SK-MEL-5 (cell line): ENCODE results near the gene BLOC1S1. TPM values are rescaled to one million over a fixed set of nuclear protein-coding genes. Genes with fewer than 3 reads are reported as not detected.

Source experiments
- DNase-seq: peaks from one replicate; pipeline ENCODE4 v3.0.0-alpha.2; 2016; ENCODE audit warnings: low read depth, low spot score
- in situ Hi-C: cut with HindIII; loops from 2 replicates; pipeline ENCODE4 v1.10.0; 2016; ENCODE audit warnings: low sequenced_read_pairs, high pct_unique_total_duplicates, low pct_unique_long_range_greater_than_20kb
- total RNA-seq: library from RNA; depleted of rRNA; stranded (reverse); fragments of >200 nt; shearing (Covaris generic); gene quantifications from 2 replicates; pipeline ENCODE4 v1.2.3, GENCODE V29; 2014

BLOC1S1 gene
- total RNA-seq, 1 experiment from 2014 or later, result 119 TPM

DNA sequence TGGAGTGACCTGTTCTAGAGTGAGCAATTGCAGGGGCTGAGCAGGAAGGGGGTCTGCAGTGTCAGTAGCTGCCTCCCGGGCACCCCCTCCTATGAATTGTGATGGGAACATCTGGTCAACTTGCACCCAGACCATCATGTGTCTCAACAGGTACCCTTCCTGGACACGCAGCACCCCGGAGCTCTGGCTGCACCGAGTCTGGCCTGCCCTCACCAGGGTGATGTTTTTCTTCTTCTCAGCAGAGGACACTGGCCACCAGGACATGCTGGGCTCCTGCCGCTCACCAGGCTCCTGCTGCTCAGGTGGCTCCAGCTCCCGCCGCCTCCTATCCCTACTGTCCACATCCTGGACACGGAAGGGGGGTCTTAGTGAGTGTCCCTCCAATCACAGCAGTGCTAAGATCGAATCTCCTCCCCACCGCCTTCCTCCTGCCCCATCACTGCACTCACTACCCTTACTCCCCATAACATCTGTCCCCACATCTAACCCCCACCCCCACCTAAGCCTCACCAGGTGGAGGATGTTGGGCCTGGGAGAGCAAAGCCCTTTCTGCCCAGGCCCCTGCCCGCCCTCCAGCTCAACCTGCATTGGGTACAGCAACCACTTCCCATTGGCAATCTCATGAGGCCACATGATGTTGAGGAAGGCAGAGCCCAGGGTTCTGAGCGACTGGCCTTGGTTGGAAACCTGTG is 23.1 kb upstream of the BLOC1S1 start:
- in situ Hi-C loops, result no loop called here
- DNase-seq, result no peak

DNA sequence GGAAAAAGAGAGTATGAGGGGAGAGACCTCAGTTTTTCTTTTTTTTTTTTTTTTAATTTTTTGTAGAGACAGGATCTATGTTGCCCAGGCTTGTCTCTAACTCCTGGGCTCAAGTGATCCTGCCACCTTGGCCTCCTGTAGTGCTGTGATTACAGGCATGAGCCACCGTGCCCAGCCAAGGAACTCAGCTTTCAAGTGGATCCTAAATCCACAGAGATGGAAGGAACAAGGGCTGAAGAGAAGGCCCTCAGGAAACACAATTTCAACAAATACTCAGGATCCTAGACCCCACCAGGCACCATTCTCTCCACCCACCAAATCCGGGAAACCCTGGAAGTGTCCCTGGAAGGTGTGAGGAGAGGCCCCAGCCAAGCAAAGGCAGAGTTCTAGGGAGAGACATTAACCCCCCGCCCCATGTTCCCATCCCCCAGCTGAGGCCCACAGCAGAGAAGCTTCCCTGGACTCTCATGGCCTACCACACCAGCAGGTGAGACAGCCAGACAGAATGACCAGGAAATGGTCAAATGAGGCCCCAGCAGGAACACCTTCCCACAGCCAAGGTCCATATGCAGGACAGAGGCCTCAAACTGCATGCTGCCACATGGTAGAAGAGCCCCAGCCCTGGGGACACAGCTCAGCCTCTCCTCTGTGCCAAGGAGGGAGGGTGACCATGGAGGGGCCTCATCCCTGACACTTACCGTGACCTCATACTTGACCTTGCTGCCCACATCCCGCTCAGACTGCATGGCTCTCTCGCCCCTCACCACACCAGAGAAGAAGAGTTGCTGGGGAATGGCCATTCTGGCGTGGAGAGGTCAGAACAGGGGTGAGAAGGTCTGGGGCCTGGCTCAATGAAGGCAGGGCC is 22.3 kb upstream of the BLOC1S1 start:
- in situ Hi-C loops, result no loop called here
- no peak for DNase-seq

DNA sequence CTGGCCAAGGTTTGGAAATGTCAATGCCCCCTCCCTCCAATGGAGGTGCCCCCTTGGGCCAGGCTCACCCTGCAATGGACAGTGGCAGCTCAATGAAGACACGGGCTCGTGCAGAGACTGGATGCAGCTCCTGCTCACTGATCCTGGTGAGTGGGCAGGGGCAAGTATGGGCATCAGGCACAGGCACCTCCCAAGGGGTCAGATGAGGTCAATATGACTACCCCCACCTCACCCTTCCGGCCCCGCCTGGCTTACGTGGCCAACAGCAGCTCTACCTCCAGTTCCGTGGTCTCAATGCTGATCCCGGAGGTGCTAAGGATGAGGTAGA is 21.7 kb upstream of the BLOC1S1 start:
- in situ Hi-C loops, result no loop called here
- DNase-seq, result no peak

DNA sequence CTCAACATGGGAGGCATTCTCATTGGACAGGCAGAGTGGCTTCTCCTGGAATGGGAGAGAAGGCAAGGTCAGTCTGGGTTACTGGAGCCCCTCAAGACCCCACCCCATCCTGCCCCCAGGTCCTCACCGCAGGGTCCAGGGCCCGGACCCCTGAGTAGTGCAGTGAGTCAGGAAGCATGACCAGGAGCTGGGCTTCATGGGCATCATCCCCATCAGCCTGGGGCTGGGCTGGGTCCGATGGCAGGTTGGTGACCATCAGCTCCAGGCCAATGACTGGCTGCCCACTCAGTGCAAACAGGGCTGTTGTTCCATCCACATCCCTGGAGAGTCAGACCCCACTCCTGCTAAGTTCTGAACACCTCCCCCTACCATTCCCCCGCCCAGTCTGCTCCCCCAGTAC is 21.2 kb upstream of the BLOC1S1 start:
- in situ Hi-C loops, result no loop called here
- no peak for DNase-seq

DNA sequence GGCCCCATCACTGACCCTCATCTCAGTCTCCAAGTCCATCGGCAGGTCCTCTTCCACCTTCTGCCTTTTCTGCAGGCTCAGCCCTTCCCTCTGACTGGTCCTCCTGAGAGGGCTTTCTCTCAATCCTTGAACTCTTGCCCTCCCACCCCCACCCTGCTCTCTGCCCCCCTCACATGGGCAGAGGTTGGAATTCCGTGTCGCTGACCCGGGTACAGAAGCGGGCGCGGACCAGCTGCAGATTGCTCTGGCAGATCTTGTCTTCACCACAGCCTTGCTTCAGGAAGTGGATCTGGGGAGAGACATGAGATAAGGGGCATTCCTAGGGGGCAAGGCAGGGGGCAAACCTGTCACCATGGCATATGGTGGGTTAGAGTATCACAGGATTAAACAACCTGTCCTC is 20.5 kb upstream of the BLOC1S1 start:
- in situ Hi-C loops, result no loop called here

DNA sequence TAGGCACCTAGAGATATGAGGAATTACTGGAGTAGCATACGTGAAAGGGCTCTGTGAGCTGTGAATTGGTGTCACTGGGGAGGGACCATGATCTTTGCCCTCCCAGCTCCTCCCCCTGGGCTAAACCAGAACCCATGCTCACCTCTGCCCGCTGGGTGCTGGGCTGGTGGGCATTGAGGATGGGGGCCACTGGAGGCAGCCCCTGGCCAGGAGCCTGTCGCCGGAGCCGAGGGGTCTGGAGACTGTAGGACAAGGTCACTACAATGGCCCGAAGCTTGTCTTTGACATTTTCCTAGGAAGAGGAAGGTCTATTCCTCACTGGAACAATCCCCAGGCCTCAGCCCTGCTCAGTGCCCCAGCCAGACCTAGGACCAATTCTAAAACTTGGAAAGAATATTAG is 19.7 kb upstream of the BLOC1S1 start:
- in situ Hi-C loops, result no loop called here
- DNase-seq, result no peak

More for the DNA sequence above, 20.5 kb upstream of the BLOC1S1 start:
- no peak for DNase-seq

DNA sequence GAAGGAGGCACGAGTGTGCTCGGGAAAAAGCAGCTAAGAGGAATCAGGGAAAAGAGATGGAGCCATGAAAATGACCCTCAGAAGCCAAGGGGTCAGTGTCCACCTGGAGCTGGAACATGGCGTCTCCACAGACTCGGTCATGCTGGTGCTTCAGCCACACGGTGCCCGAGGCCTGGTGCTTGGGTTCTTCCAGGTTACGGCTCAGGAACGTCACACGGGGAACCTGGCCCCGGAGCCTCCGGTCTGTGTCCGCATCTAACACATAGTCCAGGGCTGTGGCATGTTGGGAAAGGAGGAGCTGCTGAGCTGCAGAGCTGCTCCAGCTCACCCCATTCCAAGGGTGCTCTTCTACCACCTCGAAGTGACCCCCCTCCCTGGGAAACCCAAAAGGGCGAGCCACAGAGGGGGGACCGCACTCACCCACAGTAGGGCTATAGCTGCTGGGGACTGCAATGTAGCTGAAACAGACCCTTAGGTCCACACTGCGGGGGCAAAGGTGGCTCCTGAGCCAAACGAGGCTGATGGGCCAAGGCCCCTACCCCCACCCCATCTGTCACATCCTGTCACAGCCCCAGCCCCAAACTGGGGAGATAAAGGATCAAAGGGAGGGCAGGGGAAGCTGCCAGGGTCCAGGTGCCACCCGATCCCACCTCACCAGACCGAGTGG is 18.9 kb upstream of the BLOC1S1 start:
- in situ Hi-C loops, result no loop called here
- DNase-seq, result no peak

DNA sequence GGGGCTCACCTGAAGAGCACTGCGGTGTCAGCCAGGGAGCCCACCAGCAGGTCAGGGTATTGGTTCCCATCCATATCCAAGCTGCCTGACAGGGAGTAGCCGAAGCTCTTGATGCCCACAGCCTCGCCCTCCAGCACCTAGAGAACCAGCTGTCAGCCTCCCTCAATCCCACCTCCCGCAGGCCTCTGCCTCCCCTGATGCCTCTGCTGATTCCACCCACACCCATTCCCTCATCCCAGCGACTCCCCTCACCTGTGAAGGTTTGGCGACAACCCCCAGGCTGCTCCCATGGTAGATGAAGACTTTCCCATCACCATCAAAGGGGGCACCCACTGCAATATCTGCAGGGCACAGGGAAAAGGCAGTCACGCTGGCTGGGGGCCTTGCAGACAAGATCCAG is 18.2 kb upstream of the BLOC1S1 start:
- in situ Hi-C loops, result no loop called here
- no peak for DNase-seq

DNA sequence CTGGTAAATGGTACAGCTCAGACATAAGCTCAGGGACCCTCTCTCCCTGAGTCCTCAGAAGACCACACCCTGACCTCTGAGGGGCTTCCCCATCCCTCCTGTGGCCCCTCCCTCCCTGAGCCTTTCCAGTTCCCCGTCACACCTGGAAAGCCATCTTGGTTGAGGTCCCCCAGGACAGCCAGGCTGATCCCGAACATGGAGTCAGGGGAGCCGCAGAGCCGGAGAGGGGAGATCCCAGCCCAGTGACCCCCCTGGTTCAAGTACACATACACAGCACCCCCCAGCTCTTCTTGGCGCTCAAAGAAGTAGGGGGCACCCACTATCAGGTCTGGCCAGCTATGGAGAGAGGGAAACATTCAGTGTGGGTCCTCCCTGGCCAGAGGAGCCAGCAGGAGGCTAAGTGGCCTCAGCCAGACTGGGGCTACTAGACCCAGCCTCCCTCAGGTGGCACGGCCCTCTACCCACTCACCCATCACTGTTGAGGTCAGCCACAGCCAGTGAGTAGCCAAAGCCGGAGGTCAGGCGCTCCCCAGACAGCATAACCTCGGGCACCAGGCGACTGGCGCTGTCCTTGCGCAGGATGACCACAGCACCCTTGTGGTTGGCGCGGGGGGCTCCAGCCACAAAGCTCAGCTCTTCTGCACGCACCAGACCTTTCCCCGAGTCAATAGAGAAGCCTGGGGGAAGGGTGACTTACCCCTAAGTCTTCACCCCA is 17.4 kb upstream of the BLOC1S1 start:
- in situ Hi-C loops, result no loop called here
- DNase-seq, result no peak

DNA sequence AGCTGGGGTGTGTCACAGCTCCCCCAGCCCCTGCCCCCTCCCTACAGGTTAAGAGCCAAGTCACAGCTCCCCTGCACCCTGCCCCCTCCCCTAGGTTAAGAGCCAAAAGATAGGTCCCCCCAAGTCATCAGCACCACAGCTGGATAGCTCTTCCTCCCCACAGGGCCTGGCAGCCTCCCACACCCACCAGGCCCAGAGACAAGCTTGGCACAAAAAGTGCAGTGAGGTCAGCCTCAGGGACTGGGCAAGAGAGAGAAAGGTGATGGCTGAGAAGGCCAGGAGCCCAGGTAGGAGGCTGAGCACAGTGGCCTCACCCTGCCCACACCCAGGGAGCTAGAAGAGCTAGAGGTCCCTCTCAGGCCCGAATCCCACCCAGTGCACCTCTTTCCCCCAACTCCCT is 16.9 kb upstream of the BLOC1S1 start:
- in situ Hi-C loops, result no loop called here
- no peak for DNase-seq

DNA sequence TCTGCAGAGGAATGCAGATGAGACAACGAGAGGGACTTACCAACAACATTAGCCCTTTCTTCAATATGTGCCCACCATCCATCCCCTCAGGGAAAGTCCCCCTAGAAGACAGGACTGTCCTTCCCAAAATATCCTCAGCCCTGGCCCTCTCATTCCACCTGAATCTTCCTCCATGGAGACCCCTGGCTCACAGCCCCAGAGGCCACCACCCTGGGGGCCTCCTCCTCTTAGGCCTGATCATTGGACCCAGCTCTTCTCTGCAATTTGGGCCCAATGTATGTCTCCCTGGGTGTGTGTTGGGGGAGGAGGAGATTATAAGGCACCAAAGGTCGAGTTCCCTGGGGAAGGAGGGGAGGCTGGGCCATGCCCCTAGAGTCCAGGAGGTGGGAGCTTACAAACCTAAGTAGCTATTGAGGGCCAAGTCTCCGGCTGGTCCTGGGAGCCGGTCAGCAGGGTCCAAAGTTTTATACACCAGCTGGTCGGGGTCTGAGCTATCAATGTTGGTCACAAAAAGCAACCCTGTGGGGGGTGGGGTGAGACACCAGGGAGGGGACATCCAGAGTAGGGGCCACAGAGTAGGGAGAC is 16.3 kb upstream of the BLOC1S1 start:
- in situ Hi-C loops, result no loop called here
- no peak for DNase-seq

DNA sequence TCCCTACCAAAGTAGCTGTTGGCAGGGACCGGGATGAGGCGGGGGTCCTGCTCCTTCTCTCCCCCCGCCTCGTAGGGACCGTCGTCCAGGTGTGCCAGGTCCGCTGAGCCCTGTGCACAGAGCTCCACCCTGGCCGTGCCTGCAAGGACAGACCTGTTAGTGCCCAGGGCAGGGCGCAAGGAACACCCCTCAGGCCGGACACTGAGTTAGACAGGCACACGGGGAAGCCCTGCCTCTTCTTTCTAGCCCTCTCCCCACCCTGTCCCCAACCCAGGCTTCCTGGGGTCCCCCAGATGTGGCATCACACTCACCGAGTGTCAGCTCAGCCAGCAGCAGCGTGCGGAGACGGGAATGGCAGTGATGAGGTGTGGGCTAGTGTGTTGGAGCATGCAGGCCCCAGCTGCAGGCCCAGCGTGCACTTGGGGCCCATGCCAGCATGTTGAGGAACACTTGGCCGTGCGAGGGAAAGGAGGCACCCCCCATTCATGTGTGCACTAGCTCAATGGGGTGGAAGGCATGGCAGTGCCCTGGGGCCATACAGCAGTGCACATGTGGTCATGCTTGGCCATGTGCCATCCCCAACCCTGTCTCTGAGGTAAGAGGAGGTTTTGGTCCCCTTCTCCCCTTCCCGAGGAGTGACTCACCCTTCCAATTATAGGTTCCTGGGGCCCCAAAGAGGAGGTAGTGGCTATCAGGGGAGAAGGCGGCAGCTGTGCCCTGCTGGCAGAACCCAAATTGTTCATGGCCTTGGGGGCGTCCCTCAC is 15.4 kb upstream of the BLOC1S1 start:
- in situ Hi-C loops, result no loop called here
- no peak for DNase-seq

DNA sequence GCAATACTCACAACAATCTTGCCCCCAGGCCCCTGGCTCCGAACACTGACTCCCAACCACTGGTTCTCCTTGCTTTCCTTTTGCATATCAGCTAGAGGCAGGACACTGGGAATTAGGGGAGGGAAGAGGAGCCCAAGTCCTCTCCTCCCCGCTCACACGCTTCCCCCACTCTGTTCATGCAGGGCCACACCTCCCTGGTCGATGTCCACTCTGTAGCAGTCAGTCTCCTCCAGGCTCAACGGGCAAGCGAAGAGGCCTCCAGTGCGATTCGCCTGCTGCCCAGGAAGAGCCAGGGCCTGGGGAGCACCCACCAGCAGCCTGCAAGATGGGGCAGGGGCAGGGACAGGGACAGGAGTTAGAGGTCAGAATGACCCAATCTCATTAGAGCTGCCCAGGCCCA is 13.0 kb upstream of the BLOC1S1 start:
- no peak for DNase-seq

DNA sequence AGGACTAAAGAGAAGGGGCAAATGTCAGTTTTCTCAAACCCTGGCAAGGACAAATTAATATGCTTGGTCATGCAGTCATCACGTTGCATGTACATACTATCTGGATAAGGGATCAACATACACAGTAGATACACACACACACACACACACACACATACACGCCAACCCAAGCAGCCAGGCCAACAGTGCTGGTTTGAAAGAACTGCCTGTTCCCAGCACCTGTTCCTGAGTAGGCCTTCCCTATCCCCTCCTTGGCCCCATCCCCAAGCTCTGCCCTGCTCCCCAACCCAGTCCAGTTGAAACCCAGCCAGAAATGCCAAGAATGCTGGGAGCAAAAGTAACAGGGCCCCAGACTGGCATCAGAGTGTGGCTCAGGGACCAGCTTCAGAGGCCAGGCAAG is 12.6 kb upstream of the BLOC1S1 start:
- in situ Hi-C loops, result no loop called here
- no peak for DNase-seq

More for the DNA sequence above, 13.0 kb upstream of the BLOC1S1 start:
- in situ Hi-C loops, result no loop called here

DNA sequence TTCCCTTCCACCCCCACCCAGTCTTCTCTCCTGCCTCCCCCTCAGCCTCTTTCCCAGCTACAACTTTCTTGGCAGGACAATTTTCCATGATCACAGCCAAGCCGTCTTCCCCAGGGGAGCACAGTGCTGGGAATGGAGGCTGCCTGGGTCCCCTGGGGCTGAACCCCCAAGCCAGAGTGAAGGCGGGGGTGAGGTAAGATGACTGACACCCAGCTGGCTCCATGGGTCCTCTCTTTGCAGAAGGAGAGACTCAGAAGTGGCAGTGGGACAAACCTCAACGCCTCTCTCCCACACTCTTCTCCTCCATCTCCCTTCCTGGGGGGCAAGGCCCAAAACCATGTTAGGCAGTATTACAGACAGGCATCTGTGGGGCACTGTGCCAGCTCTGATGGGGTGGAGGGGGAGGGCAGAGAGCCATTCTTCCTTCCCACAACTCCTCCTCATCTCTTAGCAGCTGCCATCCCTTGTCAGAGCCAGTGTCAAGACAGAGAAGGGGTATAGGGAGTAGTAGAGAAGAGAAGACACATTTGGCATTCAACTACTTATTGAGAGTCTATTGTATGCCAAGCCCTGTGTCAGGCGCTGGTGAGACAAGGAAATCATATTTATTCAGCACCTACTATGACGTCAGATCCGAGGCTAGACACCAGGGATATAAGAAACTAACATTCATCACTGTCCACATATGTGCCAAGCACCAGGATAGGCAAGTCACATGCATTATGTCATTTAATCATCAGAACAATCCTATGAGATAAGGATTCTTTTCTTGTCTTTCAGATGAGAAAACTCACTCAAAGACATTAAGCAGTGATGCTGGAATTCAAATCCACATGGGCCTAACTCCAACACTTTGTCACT is 11.7 kb upstream of the BLOC1S1 start:
- in situ Hi-C loops, result no loop called here
- peak; percentile 88 for DNase-seq
